GM19328 (cell line): ENCODE results near the gene PSMD11.

ENCODE experiments used
- ATAC-seq: cut with Tn5 transposase; IDR thresholded peaks from one replicate; pipeline ENCODE4 v1.9.1; 2021; ENCODE audit warnings: mild to moderate bottlenecking, moderate library complexity; ENCODE audit not compliant: unreplicated experiment

PSMD11 gene

GRCh38 chr17:32463304-32463703, 19.0 kb downstream of the PSMD11 start:
- ATAC-seq, result no peak

GRCh38 chr17:32464374-32464773, 20.1 kb downstream of the PSMD11 start:
- ATAC-seq, result no peak

- ATAC-seq, result no peak
Observed at GRCh38 chr17:32467949-32468348, 23.6 kb downstream of the PSMD11 start.

GRCh38 chr17:32470405-32471167, 26.3 kb downstream of the PSMD11 start:
- no peak for ATAC-seq

GRCh38 chr17:32471652-32472051, 27.3 kb downstream of the PSMD11 start:
- no peak for ATAC-seq

- no peak for ATAC-seq
Observed at GRCh38 chr17:32475258-32475657, 30.9 kb downstream of the PSMD11 start.

- no peak for ATAC-seq
Observed at GRCh38 chr17:32477220-32477619, 32.9 kb downstream of the PSMD11 start.

GRCh38 chr17:32479074-32479617, 34.8 kb downstream of the PSMD11 start:
- no peak for ATAC-seq

GRCh38 chr17:32481193-32481592, 36.9 kb downstream of the PSMD11 start:
- no peak for ATAC-seq

GRCh38 chr17:32482568-32483320, 38.4 kb downstream of the PSMD11 start:
- no peak for ATAC-seq

GRCh38 chr17:32483451-32484019, 39.2 kb downstream of the PSMD11 start:
- ATAC-seq, result no peak

GRCh38 chr17:32484041-32484461, 39.7 kb downstream of the PSMD11 start:
- no peak for ATAC-seq

GRCh38 chr17:32484628-32485027, 40.3 kb downstream of the PSMD11 start:
- no peak for ATAC-seq

GRCh38 chr17:32485261-32486110, 41.2 kb downstream of the PSMD11 start:
- ATAC-seq, result no peak

GRCh38 chr17:32486111-32486700, 41.9 kb downstream of the PSMD11 start:
- peak; percentile 42 for ATAC-seq

GRCh38 chr17:32486701-32487472, 42.6 kb downstream of the PSMD11 start, which contains the start of gene CDK5R1:
CDK5R1 (plus strand) TSS chr17:32486993; CDS start chr17:32487621, 628 bp downstream.
- ATAC-seq, result peak; percentile 46

GRCh38 chr17:32487473-32488176, 43.3 kb downstream of the PSMD11 start:
- no peak for ATAC-seq

GRCh38 chr17:32488177-32488542, 43.9 kb downstream of the PSMD11 start:
- no peak for ATAC-seq
